ENCODE measurements around the gene SQSTM1. TPM values are rescaled to one million over a fixed set of nuclear protein-coding genes. Genes with fewer than 3 reads are reported as not detected.
A peak's percentile ranks its signal among the peaks of the same experiment; 100 is the strongest.

Gene SQSTM1
- total and polyA plus RNA-seq, 9 of the 15 experiments (the other 6 are each of a cell fraction or from before 2014, with no cell fraction given), result 5.6 to 148 (median 64.0) TPM

- TF ChIP-seq ZFX (CRISPR knock-in tag; IDR thresholded peaks at IDR 0.05) (peak; percentile 96), MAZ (CRISPR knock-in tag; conservative IDR thresholded peaks at IDR 0.05 in 1 of 2, IDR thresholded peaks at IDR 0.05 in 1 of 2) (peak in 1 of 2 experiments; percentile 76; a peak in 3 of 4 replicates), SMAD2 (IDR thresholded peaks at IDR 0.05; ENCODE audit: low read depth, low read length) (no peak), POLR2G (IDR thresholded peaks at IDR 0.05; ENCODE audit: low read depth, low read length) (peak; percentile 80), ZNF695 (CRISPR knock-in tag; IDR thresholded peaks at IDR 0.05) (peak; percentile 92), IFI16 (CRISPR knock-in tag; IDR thresholded peaks at IDR 0.05) (peak; percentile 82; the same call in 1 of the 2 replicates), ARID1B (IDR thresholded peaks at IDR 0.05) (peak; percentile 3; the same call in 1 of the 2 replicates), POLR2H (tag; IDR thresholded peaks at IDR 0.05; ENCODE audit: low read depth) (0 out of 2 replicates have a peak, but pooled peaks have one; percentile 12), ZBTB26 (CRISPR knock-in tag; IDR thresholded peaks at IDR 0.05) (0 out of 2 replicates have a peak, but pooled peaks have one; percentile 79), MAFG (tag; conservative IDR thresholded peaks at IDR 0.05) (peak; percentile 86), SUPT5H (IDR thresholded peaks at IDR 0.05) (no peak), TCF7 (IDR thresholded peaks at IDR 0.05; ENCODE audit: borderline replicate concordance) (no peak), ZNF561 (CRISPR knock-in tag; conservative IDR thresholded peaks at IDR 0.05) (peak; percentile 36; the same call in 1 of the 2 replicates), ZNF354B (CRISPR knock-in tag; IDR thresholded peaks at IDR 0.05) (peak; percentile 78), ZFP30 (CRISPR knock-in tag; IDR thresholded peaks at IDR 0.05; ENCODE audit: borderline replicate concordance) (0 out of 2 replicates have a peak, but pooled peaks have one; percentile 36), KLF6 (CRISPR knock-in tag; IDR thresholded peaks at IDR 0.05; ENCODE audit: borderline replicate concordance) (peak; percentile 91), EP300 (IDR thresholded peaks at IDR 0.05; ENCODE audit: low read length) (no peak), NFE2 (IDR thresholded peaks at IDR 0.05; ENCODE audit: low read depth) (peak; percentile 94), PCBP1 (IDR thresholded peaks at IDR 0.05; ENCODE audit: low read depth, low read length, poor library complexity, severe bottlenecking) (peak; percentile 75)
- TF ChIP-seq, protein P1, sequence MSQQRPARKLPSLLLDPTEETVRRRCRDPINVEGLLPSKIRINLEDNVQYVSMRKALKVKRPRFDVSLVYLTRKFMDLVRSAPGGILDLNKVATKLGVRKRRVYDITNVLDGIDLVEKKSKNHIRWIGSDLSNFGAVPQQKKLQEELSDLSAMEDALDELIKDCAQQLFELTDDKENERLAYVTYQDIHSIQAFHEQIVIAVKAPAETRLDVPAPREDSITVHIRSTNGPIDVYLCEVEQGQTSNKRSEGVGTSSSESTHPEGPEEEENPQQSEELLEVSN (IDR thresholded peaks at IDR 0.05; ENCODE audit: borderline replicate concordance in 1 of 2, extremely low read depth in 1 of 2, insufficient read depth in 1 of 2, insufficient read length in 1 of 2, low read depth in 1 of 2, low read length in 1 of 2, poor library complexity in 1 of 2, severe bottlenecking in 1 of 2), result peak; percentile 91 to 93
- TF ChIP-seq, protein P2, sequence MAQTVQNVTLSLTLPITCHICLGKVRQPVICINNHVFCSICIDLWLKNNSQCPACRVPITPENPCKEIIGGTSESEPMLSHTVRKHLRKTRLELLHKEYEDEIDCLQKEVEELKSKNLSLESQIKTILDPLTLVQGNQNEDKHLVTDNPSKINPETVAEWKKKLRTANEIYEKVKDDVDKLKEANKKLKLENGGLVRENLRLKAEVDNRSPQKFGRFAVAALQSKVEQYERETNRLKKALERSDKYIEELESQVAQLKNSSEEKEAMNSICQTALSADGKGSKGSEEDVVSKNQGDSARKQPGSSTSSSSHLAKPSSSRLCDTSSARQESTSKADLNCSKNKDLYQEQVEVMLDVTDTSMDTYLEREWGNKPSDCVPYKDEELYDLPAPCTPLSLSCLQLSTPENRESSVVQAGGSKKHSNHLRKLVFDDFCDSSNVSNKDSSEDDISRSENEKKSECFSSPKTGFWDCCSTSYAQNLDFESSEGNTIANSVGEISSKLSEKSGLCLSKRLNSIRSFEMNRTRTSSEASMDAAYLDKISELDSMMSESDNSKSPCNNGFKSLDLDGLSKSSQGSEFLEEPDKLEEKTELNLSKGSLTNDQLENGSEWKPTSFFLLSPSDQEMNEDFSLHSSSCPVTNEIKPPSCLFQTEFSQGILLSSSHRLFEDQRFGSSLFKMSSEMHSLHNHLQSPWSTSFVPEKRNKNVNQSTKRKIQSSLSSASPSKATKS (CRISPR knock-in tag; IDR thresholded peaks at IDR 0.05), result peak; percentile 72; the same call in 1 of the 2 replicates
- TF ChIP-seq, protein P3, sequence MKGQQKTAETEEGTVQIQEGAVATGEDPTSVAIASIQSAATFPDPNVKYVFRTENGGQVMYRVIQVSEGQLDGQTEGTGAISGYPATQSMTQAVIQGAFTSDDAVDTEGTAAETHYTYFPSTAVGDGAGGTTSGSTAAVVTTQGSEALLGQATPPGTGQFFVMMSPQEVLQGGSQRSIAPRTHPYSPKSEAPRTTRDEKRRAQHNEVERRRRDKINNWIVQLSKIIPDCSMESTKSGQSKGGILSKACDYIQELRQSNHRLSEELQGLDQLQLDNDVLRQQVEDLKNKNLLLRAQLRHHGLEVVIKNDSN (CRISPR knock-in tag; IDR thresholded peaks at IDR 0.05), result peak; percentile 71
These were observed 1.2 kb upstream of the SQSTM1 start (continued) for GRCh38 chr5:179819296-179820126.

Measured in K562 (cell line).